GM18520 (cell line): ENCODE measurements around the gene ATP1A4.

Experiments used
- ATAC-seq: cut with Tn5 transposase; IDR thresholded peaks from one replicate; pipeline ENCODE4 v1.9.1; 2021; ENCODE audit not compliant: unreplicated experiment

ATP1A4 gene

GRCh38 chr1:160224606-160225005 lies 73.2 kb downstream of the ATP1A4 start:
- ATAC-seq = no peak

GRCh38 chr1:160225345-160225744 lies 73.9 kb downstream of the ATP1A4 start:
- no peak for ATAC-seq

- no peak for ATAC-seq
These were observed 75.2 kb downstream of the ATP1A4 start for GRCh38 chr1:160226623-160227022.

- ATAC-seq = no peak
These were observed 75.6 kb downstream of the ATP1A4 start for GRCh38 chr1:160227034-160227433.

GRCh38 chr1:160227561-160227960 lies 76.2 kb downstream of the ATP1A4 start:
- no peak for ATAC-seq

- ATAC-seq = no peak
These were observed 77.0 kb downstream of the ATP1A4 start for GRCh38 chr1:160228431-160228830.

- no peak for ATAC-seq
These were observed 81.5 kb downstream of the ATP1A4 start for GRCh38 chr1:160232911-160233310.
